H1 (cell line): ENCODE data around the gene ITPR1. TPM values are rescaled to one million over a fixed set of nuclear protein-coding genes. Genes with fewer than 3 reads are reported as not detected.

ENCODE experiments used
- ASH2L ChIP-seq: fragments of 200-600, 300-600 bp; sonication (generic); IDR thresholded peaks from one replicate; pipeline ENCODE4 v1.7.1; 2017; ENCODE audit warnings: low read length
- CHD1 ChIP-seq: IDR thresholded peaks from 2 replicates; pipeline ENCODE4 v1.6.1; 2012; ENCODE audit warnings: low read depth, low read length, improper control_type of control experiment
- GTF2F1 ChIP-seq: IDR thresholded peaks from 2 replicates; pipeline ENCODE4 v1.6.1; 2012; ENCODE audit warnings: low read depth, low read length, improper control_type of control experiment, borderline replicate concordance
- NANOG ChIP-seq: IDR thresholded peaks from 2 replicates; pipeline ENCODE4 v1.6.1; 2011; ENCODE audit warnings: low read length, low read depth, mild to moderate bottlenecking, inconsistent platforms; ENCODE audit not compliant: insufficient read depth, poor library complexity, severe bottlenecking
- RBBP5 ChIP-seq: IDR thresholded peaks from 2 replicates; pipeline ENCODE4 v1.7.1; 2012; ENCODE audit warnings: low read depth, mild to moderate bottlenecking, inconsistent platforms, low read length, moderate library complexity, borderline replicate concordance
- SUZ12 ChIP-seq: fragments of 200-600 bp; sonication (generic); IDR thresholded peaks from 2 replicates; pipeline ENCODE4 v1.6.1; 2012; ENCODE audit warnings: mild to moderate bottlenecking, inconsistent platforms, low read length, moderate library complexity, mixed read lengths
- TAF7 ChIP-seq: optimal IDR thresholded peaks from 2 replicates; pipeline ENCODE3; 2011; ENCODE audit warnings: low read depth, mild to moderate bottlenecking, inconsistent platforms, low read length, moderate library complexity, borderline replicate concordance
- TBP ChIP-seq: IDR thresholded peaks from 2 replicates; pipeline ENCODE4 v1.6.1; 2011; ENCODE audit warnings: low read depth, low read length, improper control_type of control experiment
- TEAD4 ChIP-seq: IDR thresholded peaks from 2 replicates; pipeline ENCODE4 v1.6.1; 2012; ENCODE audit warnings: low read depth, low read length, inconsistent platforms, mixed read lengths
- polyA plus RNA-seq, 7 experiments: library from polyadenylated mRNA; depleted of rRNA in 3 of 7; stranded (reverse) in 5 of 7; unstranded in 2 of 7; fragments of >200 nt in 5 of 7; fragments of 200-250 nt in 2 of 7; gene quantifications; 1 replicate in 5 of 7; 2 replicates in 1 of 7; 4 replicates in 1 of 7; pipeline versions ENCODE4 v1.2.1 to v1.2.3, GENCODE V29; 2011 to 2013; ENCODE audit warnings: missing spikeins in 2 of 7, mixed read lengths in 2 of 7
- total RNA-seq: library from RNA; stranded (reverse); fragmentation: NEBNext Ultra II Directional; extraction: Animal tissue kit (Norgen Biotek cat#: 25700); gene quantifications from 2 replicates; pipeline ENCODE4 v1.2.1, GENCODE V29; 2021

ITPR1 gene
- total and polyA plus RNA-seq, 2 of the 8 experiments (the other 6 are each of a cell fraction or from before 2014, with no cell fraction given) = 2.5 to 16.3 TPM

DNA sequence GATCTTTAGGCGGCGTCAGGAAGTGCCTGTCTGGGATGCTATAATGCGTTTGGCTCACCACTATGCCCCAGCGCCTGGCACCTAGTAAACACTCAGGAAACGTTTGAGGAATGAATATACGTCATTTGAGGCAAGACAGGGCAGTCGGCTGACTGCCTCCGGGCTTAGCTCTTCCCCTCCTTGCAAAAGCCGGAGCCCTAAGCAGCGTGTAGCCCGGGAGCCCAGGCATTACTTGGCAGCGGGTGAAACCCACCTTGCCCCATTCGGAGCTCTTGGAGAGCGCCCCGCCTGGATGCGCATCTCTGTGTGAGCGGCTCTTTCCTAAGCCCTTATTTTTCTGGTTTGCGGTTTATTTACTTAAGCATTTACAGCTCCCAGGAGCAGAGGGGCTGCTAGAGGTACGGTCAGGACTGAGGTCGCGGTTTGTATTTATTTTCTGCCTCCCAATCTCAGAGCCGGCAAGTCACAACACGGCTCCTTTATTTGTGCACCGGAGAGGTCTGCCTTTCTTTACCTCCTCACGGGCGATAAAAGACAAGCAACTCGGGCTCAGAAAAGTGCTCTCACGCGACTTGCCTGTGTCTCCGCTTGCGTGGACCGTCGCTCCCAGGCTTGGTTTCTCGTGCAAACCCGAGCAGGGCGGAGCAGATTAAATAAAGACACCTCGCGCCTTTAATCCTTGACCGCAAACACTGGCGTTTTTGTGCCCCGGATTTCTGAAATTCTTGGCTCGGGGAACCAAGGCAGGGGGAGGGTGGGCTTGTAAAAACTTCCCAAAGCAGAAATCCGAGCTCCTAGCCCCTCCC is 737 bp upstream of the ITPR1 start (continued):
- peak; percentile 74; the same call in 1 of the 2 replicates for TF ChIP-seq RBBP5
- peak; percentile 76; the same call in 1 of the 2 replicates for TF ChIP-seq TEAD4
- no peak for TF ChIP-seq CHD1
- no peak for TF ChIP-seq NANOG
- no peak for TF ChIP-seq GTF2F1
- TF ChIP-seq TAF7 = peak; percentile 62
- peak; percentile 54 for TF ChIP-seq TBP
- no peak for TF ChIP-seq SUZ12
- TF ChIP-seq ASH2L = peak; percentile 57
